Colonic mucosa (tissue), 4 donors: ENCODE data around the gene TNIK. TPM values are rescaled to one million over a fixed set of nuclear protein-coding genes. Genes with fewer than 3 reads are reported as not detected.
"Not testable (repeated sequence)": the region's sequence is repeated elsewhere in the genome, so short reads cannot be mapped to it uniquely, and the experiment has no call there.

Experiments
- DNase-seq: peaks from one replicate; pipeline ENCODE4 v3.0.0-alpha.2; 2020
- H3K27ac ChIP-seq: fragments of 200-600 bp; one replicate; pipeline ENCODE4 v1.8.0; 2021
- H3K27me3 ChIP-seq: fragments of 200-600 bp; one replicate; pipeline ENCODE4 v1.8.0; 2021
- H3K36me3 ChIP-seq: fragments of 200-600 bp; one replicate; pipeline ENCODE4 v1.8.0; 2021
- H3K4me1 ChIP-seq: fragments of 200-600 bp; one replicate; pipeline ENCODE4 v1.8.0; 2021; ENCODE audit warnings: mild to moderate bottlenecking
- H3K4me3 ChIP-seq: fragments of 200-600 bp; one replicate; pipeline ENCODE4 v1.8.0; 2021
- H3K9ac ChIP-seq, 2 donors: one replicate each; pipeline ENCODE4 v1.7.0; 2013; ENCODE audit warnings: control low read depth in 2 of 2, low read depth in 2 of 2, low read length in 2 of 2
- H3K9me3 ChIP-seq: fragments of 200-600 bp; one replicate; pipeline ENCODE4 v1.8.0; 2021
- CTCF ChIP-seq: fragments of 200-600 bp; IDR thresholded peaks from one replicate; pipeline ENCODE4 v1.8.0; 2022; ENCODE audit warnings: antibody characterized with exemption, mild to moderate bottlenecking
- intact Hi-C: fragments of 100-400 bp; cut with DNase I; formaldehyde crosslinking; loops from one replicate; pipeline ENCODE4 v1.14.1; 2022
- total RNA-seq, 2 donors: library from RNA; stranded (reverse); fragmentation: NEBNext Ultra II Directional in 1 of 2; extraction: Animal tissue kit (Norgen Biotek cat#: 25700) in 1 of 2; gene quantifications; one replicate each; pipeline ENCODE4 v1.2.1, GENCODE V29; 2021
- donor health status: healthy.
- donor health status: DM: no; HTN: no; CAD: no.
- donor health status: DM: no; HTN: no; CAD: no.

The TNIK gene
- total RNA-seq, 2 donors from 2014 or later: 19.9 to 30.9 TPM

GRCh38 chr3:171307046-171307585, 153.1 kb downstream of the TNIK start:
- Histone ChIP-seq H3K27me3 (no peaks in the 10 kb centered on the region), H3K4me1 (no peaks in the 10 kb centered on the region), H3K9ac (no peak overlapping the region), H3K4me3 (no peak overlapping the region), H3K36me3 (no peaks in the 10 kb centered on the region), H3K9me3 (no peaks in the 10 kb centered on the region), H3K27ac (peak overlapping the region; percentile 37)
- no peak for TF ChIP-seq CTCF
- intact Hi-C loops: no loop called here
- DNase-seq: no peak

- Histone ChIP-seq H3K4me3 (no peak overlapping the region), H3K36me3 (no peaks in the 10 kb centered on the region), H3K9me3 (no peaks in the 10 kb centered on the region), H3K27me3 (no peaks in the 10 kb centered on the region), H3K4me1 (no peaks in the 10 kb centered on the region), H3K9ac (no peak overlapping the region), H3K27ac (peak overlapping the region; percentile 37)
- no peak for TF ChIP-seq CTCF
- peak; percentile 44 for DNase-seq
- intact Hi-C loops: no loop called here
Observed at GRCh38 chr3:171306631-171307030, 153.6 kb downstream of the TNIK start.

- H3K4me1 ChIP-seq, H3K27me3 ChIP-seq, H3K4me3 ChIP-seq, DNase-seq, H3K36me3 ChIP-seq, H3K9me3 ChIP-seq, H3K27ac ChIP-seq, H3K9ac ChIP-seq, intact Hi-C loops: not testable (repeated sequence)
Observed at GRCh38 chr3:171305823-171306222, 154.4 kb downstream of the TNIK start.

- intact Hi-C loops, H3K9me3 ChIP-seq, DNase-seq, H3K4me3 ChIP-seq, H3K27ac ChIP-seq, H3K9ac ChIP-seq, H3K27me3 ChIP-seq, H3K36me3 ChIP-seq, H3K4me1 ChIP-seq: not testable (repeated sequence)
Observed at GRCh38 chr3:171304498-171304897, 155.7 kb downstream of the TNIK start.

GRCh38 chr3:171304017-171304416, 156.2 kb downstream of the TNIK start:
- H3K4me1 ChIP-seq, H3K27me3 ChIP-seq, intact Hi-C loops, H3K27ac ChIP-seq, H3K36me3 ChIP-seq, H3K9me3 ChIP-seq, H3K9ac ChIP-seq, H3K4me3 ChIP-seq, DNase-seq: not testable (repeated sequence)

- Histone ChIP-seq H3K36me3 (no peaks in the 10 kb centered on the region), H3K9ac (no peak overlapping the region), H3K27ac (no peak overlapping the region), H3K27me3 (no peaks in the 10 kb centered on the region), H3K4me1 (no peaks in the 10 kb centered on the region), H3K4me3 (no peak overlapping the region), H3K9me3 (no peaks in the 10 kb centered on the region)
- TF ChIP-seq CTCF: no peak
- DNase-seq: no peak
- intact Hi-C loops: no loop called here
Observed at GRCh38 chr3:171301998-171302397, 158.2 kb downstream of the TNIK start.

GRCh38 chr3:171301002-171301401, 159.2 kb downstream of the TNIK start:
- DNase-seq: no peak
- Histone ChIP-seq H3K27ac (no peak overlapping the region), H3K36me3 (no peaks in the 10 kb centered on the region), H3K9me3 (no peaks in the 10 kb centered on the region), H3K27me3 (no peaks in the 10 kb centered on the region), H3K9ac (no peak overlapping the region), H3K4me1 (no peaks in the 10 kb centered on the region), H3K4me3 (no peak overlapping the region)
- no peak for TF ChIP-seq CTCF
- intact Hi-C loops: no loop called here
